ENCODE results near the gene C1orf167.

Gene C1orf167

GRCh38 chr1:11729498-11730428 is 32.2 kb upstream of the C1orf167 start:
- no peak for TF ChIP-seq CTCF (IDR thresholded peaks at IDR 0.05)
- Histone ChIP-seq H3K9ac (no peak overlapping the region), H3K4me2 (ENCODE audit: low read length) (no peak overlapping the region), H3K36me3 (ENCODE audit: control insufficient read depth, insufficient read depth, low read length) (no peaks in the 10 kb centered on the region), H3K27ac (no peak overlapping the region), H3K27me3 (ENCODE audit: control insufficient read depth, insufficient read depth, low read length) (no peaks in the 10 kb centered on the region), H3K9me3 (ENCODE audit: control insufficient read depth, low read length) (no peaks in the 10 kb centered on the region), H2AFZ (no peak overlapping the region), H3K4me3 (ENCODE audit: low read depth, low read length) (no peak overlapping the region), H3K4me1 (no peaks in the 10 kb centered on the region), H3K79me2 (no peaks in the 10 kb centered on the region)

GRCh38 chr1:11730429-11730891 is 31.5 kb upstream of the C1orf167 start:
- no peak overlapping the region for H3K4me2 ChIP-seq (ENCODE audit: low read length)
- no peaks in the 10 kb centered on the region for H3K4me1 ChIP-seq
- H2AFZ ChIP-seq = no peak overlapping the region
- H3K4me3 ChIP-seq (ENCODE audit: low read depth, low read length) = no peak overlapping the region
- no peaks in the 10 kb centered on the region for H3K9me3 ChIP-seq (ENCODE audit: control insufficient read depth, low read length)
- H3K27me3 ChIP-seq (ENCODE audit: control insufficient read depth, insufficient read depth, low read length) = no peaks in the 10 kb centered on the region
- no peak overlapping the region for H3K27ac ChIP-seq
- H3K9ac ChIP-seq = no peak overlapping the region
- no peaks in the 10 kb centered on the region for H3K36me3 ChIP-seq (ENCODE audit: control insufficient read depth, insufficient read depth, low read length)
- H3K79me2 ChIP-seq = no peaks in the 10 kb centered on the region
- TF ChIP-seq CTCF (IDR thresholded peaks at IDR 0.05) = no peak

- Histone ChIP-seq H3K27ac (peak overlapping the region; percentile 19), H3K9me3 (ENCODE audit: control insufficient read depth, low read length) (no peaks in the 10 kb centered on the region), H3K4me1 (no peaks in the 10 kb centered on the region), H3K36me3 (ENCODE audit: control insufficient read depth, insufficient read depth, low read length) (no peaks in the 10 kb centered on the region), H2AFZ (peak overlapping the region; percentile 60), H3K9ac (no peak overlapping the region), H3K79me2 (no peaks in the 10 kb centered on the region), H3K4me2 (ENCODE audit: low read length) (no peak overlapping the region), H3K27me3 (ENCODE audit: control insufficient read depth, insufficient read depth, low read length) (no peaks in the 10 kb centered on the region), H3K4me3 (ENCODE audit: low read depth, low read length) (no peak overlapping the region)
- TF ChIP-seq CTCF (IDR thresholded peaks at IDR 0.05) = no peak
Observed at GRCh38 chr1:11731691-11732283, 30.2 kb upstream of the C1orf167 start.

- no peak overlapping the region for H2AFZ ChIP-seq
- no peaks in the 10 kb centered on the region for H3K9me3 ChIP-seq (ENCODE audit: control insufficient read depth, low read length)
- no peak for TF ChIP-seq CTCF (IDR thresholded peaks at IDR 0.05)
- no peaks in the 10 kb centered on the region for H3K79me2 ChIP-seq
- no peak overlapping the region for H3K4me2 ChIP-seq (ENCODE audit: low read length)
- no peaks in the 10 kb centered on the region for H3K36me3 ChIP-seq (ENCODE audit: control insufficient read depth, insufficient read depth, low read length)
- no peak overlapping the region for H3K9ac ChIP-seq
- H3K4me1 ChIP-seq = no peaks in the 10 kb centered on the region
- H3K27me3 ChIP-seq (ENCODE audit: control insufficient read depth, insufficient read depth, low read length) = no peaks in the 10 kb centered on the region
- no peak overlapping the region for H3K4me3 ChIP-seq (ENCODE audit: low read depth, low read length)
- no peak overlapping the region for H3K27ac ChIP-seq
Observed at GRCh38 chr1:11733306-11733705, 28.7 kb upstream of the C1orf167 start.

Data from parathyroid adenoma (tissue), 2 donors.